ENCODE data around the gene ANKUB1.

ANKUB1 gene

DNA sequence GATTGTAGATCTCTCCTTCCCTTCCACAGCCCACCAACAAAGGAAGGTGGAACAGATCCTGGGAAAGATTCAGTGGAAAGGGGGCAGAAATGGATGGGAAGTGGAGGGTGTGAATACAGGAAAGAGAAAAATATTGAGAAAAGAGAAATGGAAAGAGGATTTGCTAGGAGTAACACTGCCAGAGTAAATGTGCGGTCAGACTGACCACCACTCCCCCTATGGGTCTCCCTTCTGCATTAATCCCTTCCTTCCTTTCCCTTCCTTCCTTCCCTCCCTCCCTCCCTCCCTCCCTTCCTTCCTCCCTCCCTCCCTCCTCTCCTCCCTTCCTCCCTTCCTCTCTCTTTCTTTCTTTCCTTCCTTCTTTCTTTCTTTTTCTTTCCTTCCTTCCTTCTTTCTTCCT is 28.1 kb downstream of the ANKUB1 start:
- DNase-seq = no peak

DNA sequence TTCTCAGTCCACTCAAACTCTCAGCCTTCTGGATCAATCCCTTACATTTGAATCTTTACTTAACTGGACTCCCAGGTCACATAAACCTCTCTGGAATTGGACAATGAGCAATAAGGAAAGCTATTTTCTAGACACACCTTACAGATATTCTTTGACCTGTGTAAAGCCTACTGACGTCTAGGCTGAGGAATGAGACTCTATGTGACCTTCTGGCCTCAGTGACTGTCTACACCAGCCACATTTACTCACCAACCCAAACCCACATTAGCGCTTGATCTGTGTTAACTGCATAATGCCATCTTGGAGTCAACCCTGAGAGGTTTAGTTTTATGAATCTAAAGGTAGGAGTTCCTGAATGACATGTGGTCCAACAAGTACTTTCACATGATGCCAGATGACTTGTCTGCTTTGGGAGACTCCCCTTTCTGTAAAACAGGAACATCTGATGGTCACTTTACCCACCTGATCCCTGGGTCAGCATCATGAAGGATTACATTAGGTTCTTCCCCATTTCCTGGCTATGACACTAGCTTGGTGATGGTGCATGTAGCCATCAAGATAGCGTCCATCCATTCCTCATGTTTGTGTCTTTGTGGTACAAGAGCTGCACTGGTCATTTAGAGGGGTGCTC is 28.7 kb downstream of the ANKUB1 start:
- no peak for DNase-seq

DNA sequence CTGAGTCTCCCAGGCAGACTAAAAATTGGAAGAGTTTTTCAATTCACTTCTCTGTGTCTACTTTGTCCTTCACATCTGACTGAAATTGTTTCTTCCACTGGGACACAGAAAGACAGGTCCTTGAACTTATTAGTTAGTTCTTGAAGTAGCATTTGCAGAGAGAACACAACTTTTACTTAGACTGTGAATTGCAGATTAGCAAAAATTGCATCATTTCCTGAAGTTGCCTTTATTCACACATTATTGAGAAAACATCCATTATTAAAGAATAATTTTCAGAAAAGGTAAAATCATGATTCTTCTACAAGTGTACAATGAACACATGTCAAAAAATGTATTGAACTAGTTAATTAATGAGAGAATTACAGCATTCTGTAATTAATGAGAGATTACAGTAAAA is 38.6 kb downstream of the ANKUB1 start:
- DNase-seq = no peak

DNA sequence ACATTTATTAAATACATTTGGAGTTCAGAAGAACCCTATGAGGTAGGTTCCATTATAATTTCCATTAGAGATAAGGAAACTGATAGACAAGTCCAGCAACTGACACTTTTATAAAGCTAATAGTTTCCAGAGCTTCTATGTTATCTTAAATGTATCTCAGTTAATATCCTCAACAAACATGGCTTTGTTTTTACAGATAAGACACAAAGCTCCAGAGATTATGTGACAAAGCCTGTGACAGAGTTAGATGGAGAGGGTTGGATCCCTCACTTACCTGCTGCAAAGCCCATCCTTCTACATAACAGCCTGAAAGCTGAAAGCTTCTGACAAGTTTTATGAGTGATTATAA is 39.6 kb downstream of the ANKUB1 start:
- DNase-seq = no peak

DNA sequence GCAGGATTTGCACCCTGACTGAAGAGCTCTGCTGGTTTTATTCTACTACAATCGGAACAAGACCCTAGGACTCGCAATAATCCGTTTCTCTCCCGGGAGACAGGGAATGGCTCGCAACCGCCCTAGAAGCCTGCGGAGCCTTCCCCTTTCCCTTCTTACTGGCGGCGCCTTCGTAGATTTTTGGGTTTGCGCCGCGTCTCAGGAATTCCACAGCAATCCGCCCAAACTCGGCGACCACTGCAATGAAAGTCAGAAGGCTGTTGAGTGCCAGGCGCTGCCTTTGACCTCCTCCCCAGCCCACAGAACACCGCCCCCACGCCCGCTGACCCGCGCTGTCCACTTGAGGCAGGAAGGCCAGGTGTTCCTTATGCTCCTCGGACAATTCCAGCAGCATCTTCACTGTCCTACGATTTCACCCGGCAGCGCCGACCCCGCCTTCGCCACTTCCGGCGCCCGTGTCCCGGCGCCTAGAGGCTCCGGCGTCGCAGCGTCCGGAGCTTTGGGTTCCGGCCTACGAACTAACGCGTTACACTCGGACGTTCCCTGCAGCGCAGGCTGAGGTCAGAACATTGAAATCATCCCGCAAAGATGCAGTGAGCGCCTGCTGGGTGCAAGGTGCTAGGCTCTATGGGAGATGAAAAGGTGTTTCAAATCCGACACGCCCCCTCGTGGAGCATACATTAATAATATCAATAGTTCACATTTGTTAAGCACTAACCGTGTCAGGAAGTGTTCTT is 40.1 kb downstream of the ANKUB1 start, which contains the start of gene COMMD2:
Gene COMMD2, minus strand, starts transcription at position 439 of the 737 bp plus-strand sequence. Its CDS starts 45 bp downstream, at position 394.
- peak; percentile 9 to 83 (median 59) for DNase-seq

DNA sequence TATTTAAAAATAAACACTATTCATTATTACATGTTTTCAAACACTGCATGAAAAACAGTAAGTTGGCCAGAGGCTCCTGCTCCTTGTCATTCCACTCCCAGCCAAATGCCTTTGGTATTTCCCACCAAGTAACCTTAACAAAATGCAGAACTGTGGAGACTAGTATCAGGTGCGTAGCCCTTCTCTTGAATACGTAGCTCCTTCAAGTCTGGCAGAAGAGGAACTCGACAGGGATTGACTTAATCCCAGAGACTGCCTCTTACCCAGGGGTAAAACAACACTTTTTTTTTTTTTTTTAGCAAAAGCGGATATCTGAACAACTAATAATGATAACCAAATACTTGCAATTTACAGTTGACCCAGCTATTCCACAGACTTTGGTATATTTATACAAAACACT is 40.8 kb downstream of the ANKUB1 start:
- no peak for DNase-seq

DNA sequence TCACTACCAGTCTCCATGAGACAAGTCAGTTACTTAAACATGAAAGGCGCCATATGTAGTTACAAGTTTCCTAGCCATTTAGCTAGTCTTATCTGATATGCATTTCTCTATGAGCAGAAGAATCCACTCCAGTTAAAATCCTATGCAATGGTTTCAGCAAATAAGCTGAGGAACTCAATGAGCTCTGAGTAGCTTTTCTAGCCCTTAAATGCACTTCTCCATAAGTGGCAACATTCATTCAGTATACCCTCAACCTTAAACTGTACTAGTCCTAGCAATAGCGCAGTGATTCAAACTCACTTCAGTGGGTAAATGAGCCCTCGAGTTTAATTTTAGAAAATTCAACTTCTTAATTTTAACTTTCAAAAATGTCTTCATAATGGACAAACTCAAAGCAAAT is 47.7 kb downstream of the ANKUB1 start:
- no peak for DNase-seq

DNA sequence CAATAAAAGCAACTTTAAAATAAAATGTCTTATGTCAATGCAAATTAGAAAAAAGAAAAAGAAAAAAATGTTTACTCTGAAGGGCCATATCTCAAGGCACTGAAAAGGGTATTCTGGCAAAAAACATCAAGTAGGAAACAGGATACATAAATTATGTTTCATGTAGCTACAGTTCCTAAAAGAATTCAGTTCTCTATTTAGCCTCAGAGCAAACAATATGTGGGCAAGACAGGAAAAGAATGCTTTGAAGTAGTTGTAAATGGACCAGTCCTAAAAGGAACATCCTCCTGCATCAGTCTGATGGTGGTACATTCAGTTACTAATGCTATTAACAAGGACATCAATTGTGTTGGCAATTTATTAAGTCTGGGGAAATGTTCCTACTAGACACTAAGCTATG is 48.2 kb downstream of the ANKUB1 start:
- DNase-seq = no peak

DNA sequence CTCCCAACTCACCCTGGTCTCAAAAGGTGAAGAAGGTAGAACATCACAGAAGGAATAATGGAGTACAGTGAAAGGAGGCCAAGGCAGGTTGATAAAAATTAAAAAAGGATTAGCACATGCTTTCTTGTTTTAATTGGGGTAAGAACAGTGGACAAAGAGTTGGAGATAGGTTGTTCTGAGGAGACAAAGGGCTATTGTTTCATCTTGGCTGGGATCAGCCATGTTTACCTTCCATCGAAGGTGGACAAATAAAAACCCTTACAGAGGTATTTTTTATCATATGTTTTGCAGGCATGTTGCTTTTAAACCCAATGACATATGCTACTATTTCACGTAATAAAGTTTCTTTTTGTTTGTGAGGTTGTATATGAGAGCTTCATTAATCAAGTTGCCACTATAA is 53.0 kb downstream of the ANKUB1 start:
- no peak for DNase-seq

DNA sequence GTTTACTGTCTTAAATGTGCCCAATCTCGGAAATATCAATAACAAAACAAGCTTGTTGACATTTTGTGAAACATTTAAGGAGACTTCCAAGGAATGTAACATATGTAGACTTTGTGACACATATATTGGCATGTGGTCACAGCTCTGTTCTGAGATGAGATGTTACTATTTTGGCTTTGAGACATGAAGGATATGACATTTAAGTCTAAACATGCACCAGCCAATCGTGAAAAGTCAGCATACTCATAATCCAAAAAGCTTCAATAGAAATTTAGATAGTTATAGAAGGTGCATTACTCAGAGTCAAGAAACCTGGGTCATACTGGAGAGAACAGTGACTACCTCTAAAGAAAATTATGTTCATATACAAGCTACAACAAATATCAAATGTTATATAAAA is 53.5 kb downstream of the ANKUB1 start:
- no peak for DNase-seq

DNA sequence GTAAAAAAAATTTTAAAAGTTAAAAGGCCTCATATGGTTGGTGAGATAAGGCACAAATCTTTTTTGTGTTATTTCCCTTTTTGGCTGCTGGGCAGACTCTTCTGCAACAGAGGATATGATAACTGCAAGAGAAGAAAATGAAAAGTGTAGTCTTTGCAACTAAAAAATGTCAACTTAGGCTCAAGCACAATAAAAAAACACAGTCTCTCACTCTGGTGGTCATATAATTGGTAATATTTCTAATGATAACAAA is 55.5 kb downstream of the ANKUB1 start:
- DNase-seq = no peak

DNA sequence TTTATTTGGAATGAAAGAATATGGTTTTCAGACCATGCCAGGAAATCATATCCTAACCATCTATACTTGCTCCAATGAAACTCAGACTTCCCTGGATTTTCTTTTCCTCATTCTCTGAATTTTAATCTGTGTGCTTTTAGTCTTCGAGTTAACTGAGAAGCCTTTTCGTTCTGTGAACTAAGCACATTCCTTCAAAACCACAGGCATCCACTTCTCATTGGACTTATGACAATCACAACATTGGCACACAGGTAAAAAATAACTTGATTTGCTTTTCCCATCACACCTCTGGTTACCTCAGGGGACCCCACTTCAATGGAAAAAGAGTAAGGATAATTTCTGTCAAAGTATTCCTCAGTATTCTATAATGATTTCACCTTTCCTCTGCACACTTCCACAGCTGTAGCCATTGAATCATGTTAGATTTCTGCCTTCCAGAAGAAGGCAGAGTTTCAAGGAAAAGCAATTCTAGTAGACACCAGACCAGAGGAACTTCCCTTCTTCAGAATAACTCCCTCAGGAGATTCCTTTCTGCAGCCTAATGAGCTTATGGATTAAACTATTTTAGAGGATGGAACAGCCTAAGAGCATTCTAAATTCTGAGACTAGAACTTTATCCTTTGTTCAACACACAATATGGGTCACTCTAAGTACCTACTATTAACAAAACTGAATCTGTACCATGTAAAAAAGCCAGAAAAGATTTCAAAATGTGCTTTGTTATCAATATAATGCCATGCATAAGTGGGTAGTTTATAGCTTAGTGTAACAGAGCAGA is 56.0 kb downstream of the ANKUB1 start:
- DNase-seq = no peak

DNA sequence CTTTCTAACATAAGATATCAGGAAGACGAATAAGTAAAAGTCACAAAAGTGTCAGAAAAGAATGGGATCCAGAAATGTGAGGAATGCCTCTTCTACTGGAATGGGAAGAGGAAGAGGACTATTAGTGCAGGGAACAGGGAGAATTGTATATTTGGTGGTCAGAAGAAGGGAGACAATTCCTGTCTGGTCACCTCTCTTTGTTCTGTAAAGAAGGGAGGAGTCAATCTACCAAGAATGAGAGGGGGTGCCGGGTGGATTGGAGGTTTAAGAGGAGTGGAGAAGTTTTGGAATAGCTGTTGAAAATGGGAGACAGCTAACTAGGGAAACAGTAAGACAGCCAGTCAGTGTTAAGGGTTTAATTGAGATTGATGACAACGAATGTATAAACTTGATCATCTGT is 60.1 kb downstream of the ANKUB1 start:
- no peak for DNase-seq

DNA sequence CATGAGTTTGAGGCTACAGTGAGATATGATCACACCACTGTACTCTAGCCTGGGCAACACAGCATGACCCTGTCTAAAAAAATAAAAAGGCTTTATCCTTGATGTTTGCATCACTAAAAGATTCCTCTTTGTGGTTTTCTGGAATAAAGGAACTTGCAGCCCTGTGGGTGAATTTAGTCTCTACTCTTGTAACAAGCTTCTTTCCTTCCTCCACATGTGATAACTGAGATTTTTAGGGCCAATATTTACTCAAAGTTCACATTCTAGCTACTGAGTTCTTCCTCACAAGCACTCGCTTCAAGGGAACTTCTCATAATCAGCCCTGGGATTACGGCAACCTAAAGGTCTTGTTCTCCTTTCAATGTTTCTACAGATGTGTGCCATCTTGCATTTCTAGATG is 64.7 kb downstream of the ANKUB1 start:
- DNase-seq = no peak

DNA sequence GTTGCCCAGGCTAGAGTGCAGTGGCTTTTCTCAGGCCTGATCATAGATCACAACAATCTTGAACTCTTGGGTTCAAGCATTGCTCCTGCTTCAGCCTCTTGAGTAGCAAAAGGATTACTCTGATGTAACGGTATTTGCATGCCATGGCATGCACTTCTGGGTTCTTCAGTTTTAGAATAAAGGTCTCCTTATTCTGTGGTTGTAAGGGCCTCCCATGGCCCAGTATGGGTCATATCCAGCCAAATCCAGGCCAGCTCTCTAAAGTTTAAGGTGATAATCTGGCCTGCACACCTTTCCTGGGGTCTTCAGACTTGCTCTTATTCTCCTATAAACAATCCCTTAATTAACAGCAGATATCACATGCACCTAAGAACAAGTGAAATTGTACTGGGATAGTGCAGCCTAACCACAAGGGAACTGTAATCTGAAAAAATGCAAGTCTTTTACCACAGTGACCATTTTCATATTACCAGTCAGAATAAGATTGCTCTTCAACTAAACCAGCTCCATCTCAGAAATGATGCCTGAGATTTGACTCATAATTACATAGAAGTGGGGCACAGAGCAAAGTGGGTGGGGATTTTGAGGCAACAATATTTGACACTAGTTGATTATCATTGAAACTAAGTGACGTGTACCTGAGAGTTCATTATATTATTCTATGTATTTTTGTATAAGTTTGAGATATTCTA is 65.5 kb downstream of the ANKUB1 start:
- DNase-seq = no peak

DNA sequence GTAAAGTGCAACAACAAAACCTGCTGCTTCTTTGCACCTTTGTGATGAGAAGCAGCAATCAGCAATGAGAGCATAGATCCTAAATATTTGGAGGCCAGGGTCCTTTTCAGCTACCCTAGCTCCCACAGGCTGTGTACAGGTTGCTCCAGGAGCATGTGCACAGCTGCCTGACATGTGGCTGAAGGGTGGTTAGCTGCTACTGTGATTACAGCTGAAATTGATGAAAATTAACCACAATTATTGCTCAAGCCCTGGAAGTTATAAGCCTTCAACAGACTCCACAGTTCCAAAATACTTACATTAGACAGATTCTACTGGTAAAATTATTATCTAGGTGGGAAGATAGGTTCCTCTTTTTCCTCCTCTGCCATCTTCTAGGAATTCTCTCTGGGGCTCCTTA is 68.6 kb downstream of the ANKUB1 start:
- no peak for DNase-seq

DNA sequence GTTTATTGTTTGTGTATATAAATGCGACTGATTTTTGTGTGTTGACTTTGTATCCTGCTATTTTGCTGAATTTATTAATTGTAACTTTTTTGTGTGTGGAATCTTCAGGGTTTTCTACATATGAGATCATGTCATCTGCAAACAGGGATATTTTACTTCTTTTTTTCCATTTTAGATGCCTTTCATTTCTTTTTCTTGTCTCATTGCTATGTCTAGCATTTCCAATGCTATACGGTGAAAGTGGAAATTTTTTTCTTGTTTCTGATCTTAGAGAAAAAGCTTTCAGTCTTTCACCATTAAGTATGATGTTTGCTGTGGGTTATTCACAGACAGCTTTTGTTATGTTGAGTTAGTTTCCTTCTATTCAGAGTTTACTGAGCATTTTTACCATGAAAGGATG is 71.4 kb downstream of the ANKUB1 start:
- DNase-seq = no peak

DNA sequence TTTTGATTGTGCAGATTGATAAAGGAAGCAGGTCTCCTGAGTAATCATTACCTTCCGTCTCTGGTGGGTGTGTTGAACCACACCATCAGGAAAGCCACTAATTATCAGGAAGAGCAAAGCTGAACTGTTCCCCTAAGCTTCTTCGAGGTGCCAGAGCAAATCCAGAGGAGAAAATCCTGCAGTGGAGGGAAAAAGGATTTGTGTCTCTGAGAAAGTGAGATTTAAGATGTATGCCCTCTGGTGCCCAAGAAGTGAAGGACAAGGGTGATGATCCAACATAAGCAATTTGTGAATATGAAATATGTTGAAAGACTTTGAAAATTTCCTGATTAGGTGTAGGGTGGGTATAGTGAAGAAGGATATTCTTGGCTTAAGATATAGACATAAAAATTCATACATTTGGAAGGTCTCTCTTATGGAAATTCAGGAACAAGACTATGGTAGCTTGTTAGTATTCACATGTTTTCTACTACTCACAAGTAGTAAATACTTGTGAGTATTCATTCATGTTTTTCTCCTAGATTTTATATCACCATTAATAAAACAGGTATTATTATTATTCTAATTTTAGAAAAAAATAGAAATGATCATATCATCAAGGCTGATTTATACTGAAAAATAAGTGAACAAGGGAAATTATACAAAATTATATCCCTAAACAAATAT is 74.8 kb downstream of the ANKUB1 start:
- DNase-seq = peak in 26 of 56 donors; percentile 2 to 71 (median 12)

DNA sequence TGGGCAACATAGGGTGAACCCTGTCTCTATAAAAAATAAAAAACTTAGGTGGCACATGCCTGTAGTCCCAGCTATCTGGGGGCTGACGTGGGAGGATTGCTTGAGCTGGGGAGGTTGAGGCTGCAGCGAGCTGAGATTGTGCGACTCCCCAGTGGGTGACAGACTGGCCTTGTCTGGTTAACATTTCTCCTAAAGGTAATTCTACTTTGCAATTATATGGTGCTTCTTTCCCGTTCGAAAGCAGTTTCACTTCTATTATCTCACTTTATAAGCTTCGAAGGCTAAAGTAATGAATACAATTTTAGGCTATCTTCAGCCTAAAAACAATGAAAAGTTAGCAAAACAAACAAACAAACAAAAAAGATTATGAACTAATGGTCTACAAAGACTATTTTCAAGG is 75.4 kb downstream of the ANKUB1 start:
- DNase-seq = no peak

DNA sequence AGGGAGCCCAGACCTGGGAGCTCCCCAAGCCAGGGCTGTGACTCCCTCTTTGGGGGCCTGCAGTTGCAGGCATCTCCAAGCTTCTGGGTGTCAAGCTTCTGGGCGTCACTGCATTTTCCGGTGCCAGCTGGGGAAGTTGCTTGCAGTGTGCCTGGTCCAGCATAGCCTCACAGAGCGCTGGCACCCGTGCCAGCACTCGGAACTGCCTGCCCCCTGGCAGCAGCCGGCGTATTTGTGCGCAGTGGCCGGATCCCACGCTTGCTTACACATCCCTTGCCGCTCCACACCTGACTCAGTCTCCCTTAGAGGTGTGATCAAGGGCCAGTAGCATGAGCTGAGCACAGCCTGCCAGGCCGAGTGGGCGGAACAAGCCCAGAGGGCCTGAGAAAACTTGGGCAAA is 77.1 kb downstream of the ANKUB1 start:
- no peak for DNase-seq

DNA sequence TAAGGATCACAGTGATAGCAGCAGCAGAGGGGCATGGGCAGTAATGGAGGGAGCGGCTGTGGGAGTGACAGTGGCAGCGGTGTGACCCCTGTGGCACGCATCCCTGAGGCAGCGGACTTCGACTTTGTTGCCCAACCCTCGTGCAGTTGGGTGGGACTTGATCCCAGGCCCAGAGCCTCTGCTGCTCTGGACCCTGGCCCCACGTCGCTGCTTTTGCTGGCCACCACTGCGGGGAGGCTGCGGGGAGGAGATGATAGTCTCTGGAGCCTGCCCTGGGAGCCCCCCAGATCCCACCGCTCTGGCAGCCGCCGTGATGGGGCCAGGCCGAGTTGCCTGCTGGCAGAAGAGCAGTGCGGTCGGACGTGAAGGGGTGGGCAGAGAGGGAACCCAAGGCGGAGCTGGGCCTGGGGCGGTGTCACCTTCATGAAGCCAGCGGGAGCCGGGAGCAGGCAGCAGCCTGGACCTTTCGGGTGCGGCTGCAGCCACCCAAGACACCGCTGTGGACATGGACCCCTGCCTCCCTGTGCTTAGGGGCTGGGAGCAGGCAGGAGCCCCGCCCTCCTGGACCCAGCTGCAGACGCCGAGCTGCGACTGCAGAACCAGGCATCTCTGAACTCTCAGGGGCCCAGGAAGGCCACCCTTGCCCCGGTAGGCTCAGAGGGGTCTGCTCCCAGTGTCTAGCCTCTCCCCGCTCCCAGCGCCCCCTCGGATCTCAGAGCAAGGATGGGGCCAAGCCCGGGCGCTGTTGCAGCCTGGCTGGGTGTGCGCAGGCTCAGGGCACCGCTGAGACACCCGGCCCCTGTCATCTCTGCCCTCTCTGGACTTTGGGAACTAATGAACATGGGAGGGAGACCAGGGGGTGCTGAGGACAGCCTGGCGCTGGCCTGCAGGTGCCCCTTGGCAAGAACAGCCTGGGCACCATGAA is 78.4 kb downstream of the ANKUB1 start:
- DNase-seq = no peak

Data from nucleus accumbens (tissue), 56 donors.